Renal cortex interstitium (tissue), 11 donors: ENCODE measurements around the gene NKRF. TPM values are rescaled to one million over a fixed set of nuclear protein-coding genes. Genes with fewer than 3 reads are reported as not detected.

Experiments used
- DNase-seq, 11 donors: peaks; one replicate each; pipeline ENCODE4 v3.0.0-alpha.2; 2013; ENCODE audit warnings: low read depth in 9 of 11, low spot score in 4 of 11; ENCODE audit errors: extremely low read depth in 1 of 11
- polyA plus RNA-seq, 3 donors: library from polyadenylated mRNA; unstranded; fragments of 120-200 nt; gene quantifications; one replicate each; pipeline ENCODE4 v1.2.1, GENCODE V29; 2013; ENCODE audit not compliant: insufficient read length in 3 of 3

Gene NKRF
- polyA plus RNA-seq, 3 donors: 13.3 to 18.4 (median 15.1) TPM

GRCh38 chrX:119552508-119552907 is 53.7 kb downstream of the NKRF start:
- DNase-seq: no peak

GRCh38 chrX:119549327-119550016 is 56.8 kb downstream of the NKRF start:
- no peak for DNase-seq

GRCh38 chrX:119541188-119541587 is 65.0 kb downstream of the NKRF start:
- DNase-seq: no peak

GRCh38 chrX:119539872-119540271 is 66.4 kb downstream of the NKRF start:
- no peak for DNase-seq

Other genes with a start within 250 kb of the NKRF start
- gene SLC25A43, start 207.1 kb downstream of the NKRF start, polyA plus RNA-seq: 1 to 10 TPM; 6.0 to 7.1 (median 6.5) TPM
- 100 to 1,000 TPM; 308 to 334 (median 328) TPM for gene SLC25A5, start 138.0 kb downstream of the NKRF start, polyA plus RNA-seq
- 10 to 100 TPM; 31.0 to 33.7 (median 32.3) TPM for gene STEEP1, start 41.0 kb downstream of the NKRF start, polyA plus RNA-seq
- gene UBE2A, start 31.9 kb downstream of the NKRF start, polyA plus RNA-seq: 10 to 100 TPM; 83.2 to 97.7 (median 90.2) TPM
- 10 to 100 TPM; 66.6 to 69.9 (median 69.8) TPM for gene SEPTIN6, start 86.7 kb upstream of the NKRF start, polyA plus RNA-seq
- under 1 TPM; 0.45 to 0.82 (median 0.70) TPM for gene SOWAHD, start 152.2 kb upstream of the NKRF start, polyA plus RNA-seq
- gene RPL39, start 185.2 kb upstream of the NKRF start, polyA plus RNA-seq: 1,000 to 10,000 TPM; 1,870 to 2,660 (median 2,378) TPM
- gene UPF3B, start 246.5 kb upstream of the NKRF start, polyA plus RNA-seq: 10 to 100 TPM; 33.5 to 34.9 (median 33.8) TPM